Measurements from ENCODE around the gene FZD1. TPM values are rescaled to one million over a fixed set of nuclear protein-coding genes. Genes with fewer than 3 reads are reported as not detected.

The FZD1 gene
- total and polyA plus RNA-seq, 2 of the 8 experiments (the other 6 are each of a cell fraction or from before 2014, with no cell fraction given): 0.62 to 0.91 TPM

- Histone ChIP-seq H3K4me2 (ENCODE audit: insufficient read depth in 1 of 2, low read depth in 2 of 2, low read length in 2 of 2) (peak overlapping the region; percentile 85 to 99), H3K79me1 (ENCODE audit: low read depth, low read length) (no peaks in the 10 kb centered on the region), H3K18ac (ENCODE audit: extremely low read depth, low read length) (0 out of 2 replicates have a peak overlapping the region, but pooled peaks have one; percentile 74), H4K8ac (ENCODE audit: extremely low read depth, insufficient read depth, low read length) (no peak overlapping the region), H2BK12ac (ENCODE audit: low read depth, low read length) (0 out of 2 replicates have a peak overlapping the region, but pooled peaks have one; percentile 96), H2BK5ac (ENCODE audit: low read depth, low read length) (no peak overlapping the region), H3K4ac (replicated peaks; ENCODE audit: insufficient read length, low read depth, low read length) (no peak overlapping the region), H3K14ac (ENCODE audit: insufficient read length) (no peak overlapping the region), H3K4me3 (ENCODE audit: extremely low read depth in 1 of 4, insufficient read depth in 2 of 4, low read depth in 3 of 4, low read length in 4 of 4) (peak overlapping the region; percentile 45 to 64 (median 58)), H2BK120ac (replicated peaks; ENCODE audit: low read depth, low read length) (no peak overlapping the region), H4K5ac (ENCODE audit: insufficient read length, low read depth, low read length) (no peak overlapping the region), H2BK15ac (ENCODE audit: low read length) (no peak overlapping the region), H2BK20ac (ENCODE audit: low read length) (no peak overlapping the region), H3K23ac (ENCODE audit: insufficient read length) (no peak overlapping the region), H3K9me3 (ENCODE audit: insufficient read depth in 2 of 2, low read depth in 1 of 2, low read length in 1 of 2) (peaks cover 0 to 5% of the 10 kb centered on the region in 2 experiments; a peak in 1 of 4 replicates), H3K23me2 (ENCODE audit: low read depth, low read length) (peaks cover 26% of the 10 kb centered on the region), H3K36me3 (ENCODE audit: control insufficient read depth in 2 of 4, insufficient read depth in 4 of 4, low read length in 3 of 4) (no peaks in the 10 kb centered on the region; a peak in 1 of 8 replicates), H4K20me1 (replicated peaks in 1 of 2; ENCODE audit: control insufficient read depth in 1 of 2, insufficient read depth in 2 of 2, low read length in 2 of 2) (peaks cover 4 to 15% of the 10 kb centered on the region in 2 experiments), H3K27ac (ENCODE audit: low read depth, low read length) (no peak overlapping the region), H3K79me2 (ENCODE audit: control insufficient read depth in 1 of 2, insufficient read depth in 2 of 2, low read length in 2 of 2) (no peaks in the 10 kb centered on the region), H3K27me3 (replicated peaks in 1 of 4; ENCODE audit: control insufficient read depth in 3 of 4, extremely low read depth in 1 of 4, insufficient read depth in 3 of 4, low read length in 3 of 4) (peaks cover 43 to 76% (median 61%) of the 10 kb centered on the region in 4 experiments), H2AK5ac (ENCODE audit: low read depth, low read length) (peak overlapping the region; percentile 45; the same call in 1 of the 2 replicates), H3K4me1 (replicated peaks in 1 of 4; ENCODE audit: control insufficient read depth in 3 of 4, insufficient read depth in 4 of 4, low read length in 3 of 4) (peaks cover 8 to 26% (median 20%) of the 10 kb centered on the region in 4 experiments), H3K9ac (replicated peaks in 1 of 4; ENCODE audit: extremely low read depth in 1 of 4, low read depth in 3 of 4, low read length in 3 of 4) (no peak overlapping the region; a peak in 1 of 7 replicates), H3K56ac (replicated peaks; ENCODE audit: insufficient read length, low read depth, low read length) (no peak overlapping the region), H4K91ac (replicated peaks; ENCODE audit: insufficient read length, low read length) (no peak overlapping the region), H2AFZ (ENCODE audit: low read length) (0 out of 2 replicates have a peak overlapping the region, but pooled peaks have one; percentile 15)
- CTCF ChIA-PET (ENCODE audit: partially characterized antibody): interaction anchor here (1.0 to 2.6 kb wide), 7 partner anchors 14 to 381 kb away, joined by 3 to 9 read pairs (median 4); no protein-coding TSS in a partner anchor
- WGBS, 2 experiments (ENCODE audit: extremely low coverage in 1 of 2, insufficient coverage in 1 of 2, insufficient read length in 1 of 2, insufficient replicate concordance in 2 of 2, low coverage in 1 of 2, low lambda C conversion rate in 2 of 2, missing lambda C conversion rate in 1 of 2): 14% methylated on average over 31 of the region's 31 CpGs; no CpG with 5 or more reads in 1 of the 2 experiments
- no peak for FAIRE-seq
- POLR2A ChIA-PET (ENCODE audit: partially characterized antibody): interaction anchor here (0.8 kb wide), 1 partner anchor 13 kb away, joined by 3 read pairs; no protein-coding TSS in a partner anchor
- DNase-seq (ENCODE audit: low read depth in 1 of 2, low spot score in 2 of 2): no peak
- TF ChIP-seq KDM4A (IDR thresholded peaks at IDR 0.05; ENCODE audit: low read depth, low read length, severe bottlenecking): peak; percentile 20
Observed at GRCh38 chr7:91265693-91266066, 1.4 kb downstream of the FZD1 start.
